Adipose tissue (tissue), 3 donors: Measurements from ENCODE around the gene GOT1. TPM values are rescaled to one million over a fixed set of nuclear protein-coding genes. Genes with fewer than 3 reads are reported as not detected.

ENCODE experiments used
- H3K27ac ChIP-seq: one replicate; pipeline ENCODE4 v1.5.1; 2013; ENCODE audit warnings: low read depth, low read length
- WGBS, 3 donors: extraction: QIAGEN DNeasy Blood & Tissue Kit; methylation state at CpG; one replicate each; pipeline ENCODE4 v1.1.7; 2013; 5-methylcytosine and 5-hydroxymethylcytosine counted together
- polyA plus RNA-seq, 3 donors: library from polyadenylated mRNA; stranded (reverse); fragments of 200-250 nt; gene quantifications; one replicate each; pipeline ENCODE4 v1.2.3, GENCODE V29; 2013
- donor health status: healthy with polysubstance abuse.
- donor health status: Bipolar disorder and iron deficiency.
- donor health status: healthy.

GOT1 gene
- polyA plus RNA-seq, 3 donors, result 14.8 to 19.2 (median 17.5) TPM

DNA sequence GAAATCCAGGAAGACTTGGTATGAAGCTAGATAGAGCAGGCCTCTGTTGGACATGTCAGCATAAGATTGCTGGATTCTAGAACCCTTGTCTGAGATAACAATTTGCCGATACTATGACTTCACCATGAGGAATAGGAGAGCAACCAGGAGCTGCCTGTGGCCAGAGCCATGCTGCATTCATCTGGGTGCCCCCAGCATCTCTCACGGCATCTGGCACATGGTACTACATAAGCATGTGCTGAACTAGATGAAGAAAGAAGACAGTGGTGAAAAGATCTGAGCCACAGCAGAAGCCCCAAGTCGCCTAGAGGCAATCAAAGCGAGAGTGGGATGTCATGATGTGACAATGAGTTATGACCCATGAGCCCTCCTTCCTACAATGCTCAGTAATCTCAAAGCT lies 19.5 kb downstream of the GOT1 start:
- no peak overlapping the region for H3K27ac ChIP-seq
- WGBS, 3 donors, result 91 to 94% (median 91%) methylated on average over 4 of the region's 4 CpGs

DNA sequence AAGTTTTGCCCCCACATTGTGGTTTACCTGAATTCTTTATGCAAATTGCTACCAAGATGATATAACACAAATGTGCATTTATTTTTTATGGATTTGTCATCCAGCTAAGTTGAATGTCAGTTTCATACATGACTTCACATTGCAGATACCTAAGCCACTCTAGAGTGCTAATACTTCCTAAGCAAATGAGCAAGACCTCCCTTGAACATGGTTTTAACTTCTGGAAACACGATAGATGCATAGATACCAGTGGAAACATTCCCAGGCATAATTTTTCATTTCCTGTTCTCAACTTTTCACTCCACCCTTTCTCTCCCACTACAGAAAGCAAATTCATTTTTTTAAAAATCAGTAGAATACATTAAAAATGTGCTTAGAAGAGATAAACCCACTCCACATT lies 20.3 kb downstream of the GOT1 start:
- WGBS, 3 donors, result 33 to 64% (median 58%) methylated on average over 1 of the region's 1 CpG
- H3K27ac ChIP-seq, result no peak overlapping the region

DNA sequence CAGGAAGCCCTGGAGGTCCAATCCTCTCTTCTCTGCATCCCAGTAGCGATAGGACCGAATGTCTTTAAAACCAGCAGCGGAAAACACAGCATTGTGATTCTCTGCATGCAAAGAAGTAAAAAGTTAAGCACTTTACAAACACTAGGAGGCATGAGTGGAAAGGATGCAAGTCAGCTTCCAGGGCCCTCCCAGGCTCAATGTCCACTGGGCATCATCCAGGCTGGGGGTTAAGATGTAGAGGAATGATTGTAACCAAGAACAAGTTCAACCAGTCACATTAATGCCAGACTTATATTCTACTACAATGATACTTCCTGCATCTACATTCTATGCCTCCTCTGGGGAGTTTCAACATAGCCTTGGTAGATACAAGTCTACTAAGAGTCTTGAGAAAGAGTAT lies 24.3 kb downstream of the GOT1 start:
- WGBS, 3 donors, result 95 to 100% (median 96%) methylated on average over 3 of the region's 3 CpGs
- no peak overlapping the region for H3K27ac ChIP-seq

- WGBS, 3 donors, result 63 to 91% (median 67%) methylated on average over 9 of the region's 9 CpGs
- no peak overlapping the region for H3K27ac ChIP-seq
Measured at GRCh38 chr10:99403674-99404073, 26.8 kb downstream of the GOT1 start.

DNA sequence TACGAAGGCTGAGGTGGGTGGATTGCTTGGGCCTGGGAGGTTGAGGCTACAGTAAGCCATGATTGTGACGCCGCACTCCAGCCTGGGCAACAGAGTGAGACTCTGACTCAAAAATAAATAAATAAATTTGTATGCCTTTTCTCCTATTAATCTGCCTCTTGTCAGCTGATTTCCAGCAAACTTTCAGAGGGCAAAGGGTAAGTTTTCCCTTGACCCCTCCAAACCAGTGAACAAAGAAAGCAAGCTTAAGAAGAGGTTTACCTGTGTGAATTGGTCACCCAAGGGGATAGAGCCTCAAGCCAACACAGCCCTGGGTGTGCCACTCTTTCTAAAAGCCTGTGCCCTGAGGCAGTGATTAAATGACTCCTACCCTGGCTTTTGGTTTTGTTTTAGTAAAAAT lies 30.8 kb downstream of the GOT1 start:
- 96 to 97% (median 96%) methylated on average over 3 of the region's 3 CpGs for WGBS, 3 donors

DNA sequence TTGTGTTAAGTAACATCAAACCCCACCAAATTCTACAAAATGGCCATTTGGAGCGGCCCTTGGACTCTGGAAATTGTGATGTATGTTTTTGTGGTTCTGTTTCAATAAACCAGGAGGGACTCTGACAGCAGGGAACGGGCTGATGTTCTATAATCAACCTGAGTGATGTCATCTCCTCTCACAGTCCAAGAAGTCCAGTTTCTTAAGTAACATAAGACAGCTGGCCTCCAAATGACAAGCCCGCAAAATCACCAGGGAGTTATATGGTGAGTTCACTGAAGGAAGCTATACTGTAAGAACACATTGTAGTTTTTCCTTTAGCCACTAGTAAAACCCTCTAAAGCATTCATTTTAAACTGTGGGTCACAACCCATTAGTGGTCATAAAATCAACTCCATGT lies 34.0 kb downstream of the GOT1 start:
- 80 to 82% (median 81%) methylated on average over 3 of the region's 3 CpGs for WGBS, 3 donors
- no peak overlapping the region for H3K27ac ChIP-seq

More for the DNA sequence above, 30.8 kb downstream of the GOT1 start:
- H3K27ac ChIP-seq, result no peak overlapping the region

- H3K27ac ChIP-seq, result no peak overlapping the region
- WGBS, 3 donors, result 51 to 70% (median 68%) methylated on average over 2 of the region's 2 CpGs
Measured at GRCh38 chr10:99395750-99396445, 34.5 kb downstream of the GOT1 start.

DNA sequence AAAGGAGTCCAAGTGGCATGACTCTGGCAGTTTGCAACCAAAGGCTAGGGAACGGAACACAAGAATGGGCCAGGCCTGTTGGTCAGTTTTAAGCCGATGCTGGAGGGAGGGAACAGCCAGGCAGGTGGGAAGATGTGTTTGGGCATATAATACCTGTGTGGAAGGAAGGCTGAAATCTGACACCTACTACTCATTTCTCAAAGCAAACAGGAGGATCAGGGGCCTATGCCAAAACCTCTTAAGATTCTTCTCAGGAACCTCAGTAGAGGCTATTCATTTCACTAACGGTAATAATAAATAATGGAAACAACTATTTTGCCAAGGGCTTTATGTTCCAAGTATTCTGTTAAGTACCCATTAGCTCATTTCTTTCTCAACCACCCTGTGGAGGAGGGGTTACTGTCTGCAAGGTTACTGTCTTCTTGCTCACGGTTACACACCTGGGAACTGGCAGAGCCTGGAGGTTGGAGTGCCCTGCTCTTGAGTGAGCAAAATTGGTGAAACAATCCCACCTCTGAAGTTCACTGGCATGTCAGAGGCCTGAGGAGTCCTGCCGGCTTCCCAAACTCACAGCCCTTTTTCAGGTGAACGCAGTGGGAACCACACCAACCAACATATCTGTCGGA lies 35.5 kb downstream of the GOT1 start:
- 83 to 90% (median 86%) methylated on average over 7 of the region's 7 CpGs for WGBS, 3 donors
- no peak overlapping the region for H3K27ac ChIP-seq

DNA sequence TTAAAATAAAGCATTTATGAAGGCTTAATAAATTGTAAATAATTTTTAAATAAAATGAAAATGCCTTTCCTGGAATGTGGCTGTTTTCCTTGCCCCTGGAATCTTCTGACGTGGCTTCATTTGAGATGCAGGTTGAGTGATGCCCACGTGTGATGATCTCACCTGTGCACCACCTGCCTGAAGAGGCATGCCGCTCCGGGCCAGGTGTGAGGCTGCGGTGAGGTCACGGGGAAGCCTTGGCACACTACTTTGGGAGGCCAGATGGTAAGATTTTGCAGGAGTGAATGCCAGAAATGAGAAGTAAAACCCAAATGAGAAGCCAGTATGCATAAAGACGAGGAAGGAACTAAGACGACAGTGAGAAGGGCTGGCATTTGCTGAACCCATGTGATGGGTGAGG lies 36.2 kb downstream of the GOT1 start:
- WGBS, 3 donors, result 63 to 86% (median 76%) methylated on average over 8 of the region's 8 CpGs
- H3K27ac ChIP-seq, result no peak overlapping the region

GRCh38 chr10:99393683-99394082 lies 36.7 kb downstream of the GOT1 start:
- H3K27ac ChIP-seq, result no peak overlapping the region
- 83 to 92% (median 88%) methylated on average over 5 of the region's 5 CpGs for WGBS, 3 donors

DNA sequence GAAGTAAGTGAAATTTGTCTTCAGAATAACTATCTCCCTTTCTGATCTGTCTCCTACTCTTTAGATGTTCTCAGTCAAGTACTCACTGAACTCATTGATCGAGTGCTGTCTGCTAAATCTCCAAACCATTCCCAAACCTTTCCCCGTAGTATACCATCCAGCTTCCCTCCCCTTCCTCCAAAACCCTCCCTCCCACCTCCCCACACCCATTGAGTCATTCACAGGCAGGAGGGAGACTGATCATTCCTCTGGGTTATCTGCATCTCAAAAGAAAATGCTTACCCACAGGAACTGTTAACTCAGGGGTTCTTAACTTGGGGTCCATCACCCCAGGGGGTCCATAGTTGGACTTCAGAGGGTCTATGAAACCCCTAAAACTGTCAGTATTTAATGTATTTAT lies 37.4 kb downstream of the GOT1 start:
- 49 to 71% (median 52%) methylated on average over 2 of the region's 2 CpGs for WGBS, 3 donors
- no peak overlapping the region for H3K27ac ChIP-seq

DNA sequence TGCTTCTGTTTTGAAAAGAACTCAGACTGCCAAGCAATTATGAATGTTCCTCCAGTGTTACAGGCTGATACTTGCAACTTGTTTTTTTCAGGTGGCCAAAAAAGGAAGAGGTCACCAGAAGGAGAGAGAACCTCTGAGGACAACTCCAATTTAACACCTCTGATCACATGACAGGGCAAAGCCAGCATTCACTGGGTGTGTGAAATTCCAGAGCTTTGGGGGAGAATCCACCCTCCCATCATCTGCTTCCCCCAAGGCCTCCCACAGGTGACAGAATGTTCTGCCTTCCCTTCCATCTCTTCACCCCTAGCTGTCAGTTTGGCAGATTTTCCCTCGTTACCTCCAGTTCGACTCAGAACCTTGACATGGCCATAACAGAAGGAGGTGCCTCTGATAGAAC lies 39.1 kb downstream of the GOT1 start:
- 88 to 91% (median 90%) methylated on average over 2 of the region's 2 CpGs for WGBS, 3 donors
- H3K27ac ChIP-seq, result no peak overlapping the region

GRCh38 chr10:99389729-99390480 lies 40.5 kb downstream of the GOT1 start:
- 79 to 84% (median 84%) methylated on average over 9 of the region's 9 CpGs for WGBS, 3 donors
- H3K27ac ChIP-seq, result no peak overlapping the region

DNA sequence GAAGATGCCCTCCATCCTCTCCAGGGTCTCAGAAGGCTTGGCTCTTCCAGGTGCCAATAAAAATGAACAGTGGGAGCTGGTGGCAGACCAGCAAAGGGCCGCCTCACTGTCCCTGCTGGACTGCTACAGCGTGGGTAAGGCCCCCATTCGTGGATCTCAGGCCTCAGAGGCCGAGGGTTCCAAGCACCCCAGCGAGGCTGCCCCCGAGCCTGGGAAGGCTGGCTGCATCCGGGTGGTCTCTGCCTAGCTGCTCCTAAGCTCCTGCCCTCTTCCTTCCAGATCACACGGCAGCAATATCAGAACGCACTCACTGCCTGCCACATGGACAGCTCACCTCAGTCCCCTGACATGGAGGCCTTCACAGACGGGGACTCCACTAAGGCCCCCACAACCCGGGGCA lies 42.9 kb downstream of the GOT1 start:
- 86 to 92% (median 89%) methylated on average over 11 of the region's 11 CpGs for WGBS, 3 donors
- H3K27ac ChIP-seq, result no peak overlapping the region

DNA sequence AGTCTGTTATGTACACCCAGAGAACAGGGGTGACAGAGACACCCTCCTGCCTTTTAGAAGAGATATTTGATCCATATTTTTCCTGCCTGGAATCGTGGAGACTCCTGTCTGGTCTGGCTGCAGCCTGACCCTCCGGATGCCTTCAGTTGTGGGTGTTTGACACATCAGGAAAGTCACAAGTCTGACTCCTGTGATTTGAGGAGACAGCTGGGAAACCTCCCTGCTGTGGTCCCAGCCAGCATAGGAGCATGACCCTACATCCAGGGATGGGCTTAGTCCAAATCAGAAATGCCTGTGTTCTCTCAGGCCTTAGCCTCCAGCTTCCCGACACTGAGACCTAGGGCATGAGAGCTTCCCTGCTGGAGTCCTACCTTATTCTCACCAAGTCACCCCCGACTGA lies 43.4 kb downstream of the GOT1 start:
- 65 to 73% (median 72%) methylated on average over 4 of the region's 4 CpGs for WGBS, 3 donors
- H3K27ac ChIP-seq, result no peak overlapping the region

DNA sequence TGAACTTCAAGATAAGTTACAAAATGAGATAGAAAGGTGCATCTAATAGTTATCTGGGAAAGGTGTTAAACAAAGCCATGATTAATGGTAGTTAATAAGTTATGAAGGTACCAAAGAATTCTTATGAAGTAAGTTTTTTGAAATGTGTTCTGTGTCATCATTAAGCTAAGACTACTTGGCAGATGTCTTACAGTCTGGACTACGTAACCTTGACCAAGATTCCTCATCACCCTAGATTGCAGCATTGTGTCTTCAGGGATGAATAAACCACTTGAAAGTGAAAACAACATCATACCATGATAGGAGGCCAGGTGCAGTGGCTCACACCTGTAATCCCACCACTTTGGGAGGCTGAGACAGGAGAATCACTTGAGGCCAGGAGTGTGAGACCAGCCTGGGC lies 48.2 kb downstream of the GOT1 start:
- WGBS, 3 donors, result 68 to 87% (median 84%) methylated on average over 1 of the region's 1 CpG
- H3K27ac ChIP-seq, result no peak overlapping the region

GRCh38 chr10:99375426-99375825 lies 55.0 kb downstream of the GOT1 start:
- no peak overlapping the region for H3K27ac ChIP-seq

- no peak overlapping the region for H3K27ac ChIP-seq
- WGBS, 3 donors, result 62 to 75% (median 71%) methylated on average over 3 of the region's 3 CpGs
Measured at GRCh38 chr10:99374972-99375371, 55.5 kb downstream of the GOT1 start.

DNA sequence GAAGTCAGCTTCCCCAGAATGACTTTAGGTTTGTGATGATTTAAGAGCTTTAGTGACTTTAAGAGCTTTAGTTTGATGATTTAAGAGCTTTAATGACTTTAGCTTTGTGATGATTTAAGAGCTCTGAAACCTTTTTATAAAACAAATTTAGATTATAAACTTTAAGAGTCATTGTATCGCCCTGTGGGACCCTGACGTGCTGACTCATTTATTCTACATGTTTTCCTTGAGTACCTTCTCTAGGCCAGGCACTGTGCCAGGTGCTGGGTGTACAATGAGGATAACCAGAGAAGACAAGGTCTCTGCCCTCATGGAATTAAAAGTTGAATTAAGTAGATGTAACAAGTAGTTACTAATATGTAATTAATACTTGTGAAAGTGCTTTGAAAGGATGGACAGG lies 55.9 kb downstream of the GOT1 start:
- WGBS, 3 donors, result 61 to 75% (median 75%) methylated on average over 2 of the region's 2 CpGs
- no peak overlapping the region for H3K27ac ChIP-seq
